ENCODE results near the gene APPL1. TPM values are rescaled to one million over a fixed set of nuclear protein-coding genes. Genes with fewer than 3 reads are reported as not detected.
A peak's percentile ranks its signal among the peaks of the same experiment; 100 is the strongest.

Gene APPL1
- total and polyA plus RNA-seq, 9 of the 15 experiments (the other 6 are each of a cell fraction or from before 2014, with no cell fraction given): 2.8 to 12.3 (median 7.1) TPM

GRCh38 chr3:57226176-57226575 lies 1.4 kb upstream of the APPL1 start (continued):
- TF ChIP-seq, protein P1, sequence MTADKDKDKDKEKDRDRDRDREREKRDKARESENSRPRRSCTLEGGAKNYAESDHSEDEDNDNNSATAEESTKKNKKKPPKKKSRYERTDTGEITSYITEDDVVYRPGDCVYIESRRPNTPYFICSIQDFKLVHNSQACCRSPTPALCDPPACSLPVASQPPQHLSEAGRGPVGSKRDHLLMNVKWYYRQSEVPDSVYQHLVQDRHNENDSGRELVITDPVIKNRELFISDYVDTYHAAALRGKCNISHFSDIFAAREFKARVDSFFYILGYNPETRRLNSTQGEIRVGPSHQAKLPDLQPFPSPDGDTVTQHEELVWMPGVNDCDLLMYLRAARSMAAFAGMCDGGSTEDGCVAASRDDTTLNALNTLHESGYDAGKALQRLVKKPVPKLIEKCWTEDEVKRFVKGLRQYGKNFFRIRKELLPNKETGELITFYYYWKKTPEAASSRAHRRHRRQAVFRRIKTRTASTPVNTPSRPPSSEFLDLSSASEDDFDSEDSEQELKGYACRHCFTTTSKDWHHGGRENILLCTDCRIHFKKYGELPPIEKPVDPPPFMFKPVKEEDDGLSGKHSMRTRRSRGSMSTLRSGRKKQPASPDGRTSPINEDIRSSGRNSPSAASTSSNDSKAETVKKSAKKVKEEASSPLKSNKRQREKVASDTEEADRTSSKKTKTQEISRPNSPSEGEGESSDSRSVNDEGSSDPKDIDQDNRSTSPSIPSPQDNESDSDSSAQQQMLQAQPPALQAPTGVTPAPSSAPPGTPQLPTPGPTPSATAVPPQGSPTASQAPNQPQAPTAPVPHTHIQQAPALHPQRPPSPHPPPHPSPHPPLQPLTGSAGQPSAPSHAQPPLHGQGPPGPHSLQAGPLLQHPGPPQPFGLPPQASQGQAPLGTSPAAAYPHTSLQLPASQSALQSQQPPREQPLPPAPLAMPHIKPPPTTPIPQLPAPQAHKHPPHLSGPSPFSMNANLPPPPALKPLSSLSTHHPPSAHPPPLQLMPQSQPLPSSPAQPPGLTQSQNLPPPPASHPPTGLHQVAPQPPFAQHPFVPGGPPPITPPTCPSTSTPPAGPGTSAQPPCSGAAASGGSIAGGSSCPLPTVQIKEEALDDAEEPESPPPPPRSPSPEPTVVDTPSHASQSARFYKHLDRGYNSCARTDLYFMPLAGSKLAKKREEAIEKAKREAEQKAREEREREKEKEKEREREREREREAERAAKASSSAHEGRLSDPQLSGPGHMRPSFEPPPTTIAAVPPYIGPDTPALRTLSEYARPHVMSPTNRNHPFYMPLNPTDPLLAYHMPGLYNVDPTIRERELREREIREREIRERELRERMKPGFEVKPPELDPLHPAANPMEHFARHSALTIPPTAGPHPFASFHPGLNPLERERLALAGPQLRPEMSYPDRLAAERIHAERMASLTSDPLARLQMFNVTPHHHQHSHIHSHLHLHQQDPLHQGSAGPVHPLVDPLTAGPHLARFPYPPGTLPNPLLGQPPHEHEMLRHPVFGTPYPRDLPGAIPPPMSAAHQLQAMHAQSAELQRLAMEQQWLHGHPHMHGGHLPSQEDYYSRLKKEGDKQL (CRISPR knock-in tag; IDR thresholded peaks at IDR 0.05; ENCODE audit: borderline replicate concordance): no peak

- intact Hi-C loops (cut with micrococcal nuclease): loop anchor here (2.0 kb wide), 1 partner anchor 57 kb away; no protein-coding TSS in a partner anchor
- Histone ChIP-seq H3K9me1 (ENCODE audit: control insufficient read depth, insufficient read depth, low read length) (no peaks in the 10 kb centered on the region), H3K4me1 (replicated peaks in 1 of 2; ENCODE audit: control insufficient read depth in 2 of 2, insufficient read depth in 2 of 2, low read length in 2 of 2) (peaks cover 16 to 23% of the 10 kb centered on the region in 2 experiments; a peak in 4 of 5 replicates), H3K9ac (ENCODE audit: insufficient read depth in 1 of 2, low read depth in 2 of 2, low read length in 2 of 2) (peak overlapping the region; percentile 61 to 86), H3K36me3 (ENCODE audit: control insufficient read depth, insufficient read depth, low read length) (no peaks in the 10 kb centered on the region), H4K20me1 (replicated peaks; ENCODE audit: control insufficient read depth, insufficient read depth, low read length) (peaks cover 11% of the 10 kb centered on the region; the same call in 1 of the 2 replicates), H3K79me2 (ENCODE audit: control insufficient read depth, insufficient read depth, low read length) (peaks cover 8% of the 10 kb centered on the region; the same call in 2 of the 3 replicates), H3K27ac (ENCODE audit: extremely low read depth, low read depth, low read length) (peak overlapping the region; percentile 62; the same call in 2 of the 3 replicates), H2AFZ (ENCODE audit: low read depth, low read length) (peak overlapping the region; percentile 82), H3K9me3 (replicated peaks; ENCODE audit: control insufficient read depth, insufficient read depth, low read depth, low read length) (no peaks in the 10 kb centered on the region), H3K27me3 (ENCODE audit: control insufficient read depth in 2 of 2, insufficient read depth in 2 of 2, low read length in 2 of 2) (no peaks in the 10 kb centered on the region), H3K4me2 (ENCODE audit: insufficient read depth, low read length) (peak overlapping the region; percentile 78), H3K4me3 (peak overlapping the region; percentile 61)
- WGBS (ENCODE audit: insufficient coverage, low coverage, missing lambda C conversion rate): under 1% methylated on average over 48 of the region's 70 CpGs
- BruUV-seq (replicated peaks): no TSS peak
- FAIRE-seq (peak; percentile 48), DNase-seq (ENCODE audit: extremely low read depth in 1 of 4, low spot score in 3 of 4) (peak; percentile 8 to 48 (median 13)), ATAC-seq (peak; percentile 76)
- ChIA-PET CTCF (ENCODE audit: low intra/inter-chr PET ratio) (no interaction called here), POLR2A (interaction anchor here (0.7 to 2.0 kb wide), 4 partner anchors 8 to 182 kb away, joined by 3 to 7 read pairs (median 3); no protein-coding TSS in a partner anchor)
- in situ Hi-C loops (cut with MboI): no loop called here
- TF ChIP-seq CTBP1 (IDR thresholded peaks at IDR 0.05; ENCODE audit: borderline replicate concordance) (no peak), STAT5A (IDR thresholded peaks at IDR 0.05; ENCODE audit: borderline replicate concordance, low read length) (no peak), TARDBP (IDR thresholded peaks at IDR 0.05) (no peak)
- TF ChIP-seq, protein P2, sequence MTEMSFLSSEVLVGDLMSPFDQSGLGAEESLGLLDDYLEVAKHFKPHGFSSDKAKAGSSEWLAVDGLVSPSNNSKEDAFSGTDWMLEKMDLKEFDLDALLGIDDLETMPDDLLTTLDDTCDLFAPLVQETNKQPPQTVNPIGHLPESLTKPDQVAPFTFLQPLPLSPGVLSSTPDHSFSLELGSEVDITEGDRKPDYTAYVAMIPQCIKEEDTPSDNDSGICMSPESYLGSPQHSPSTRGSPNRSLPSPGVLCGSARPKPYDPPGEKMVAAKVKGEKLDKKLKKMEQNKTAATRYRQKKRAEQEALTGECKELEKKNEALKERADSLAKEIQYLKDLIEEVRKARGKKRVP (CRISPR knock-in tag; IDR thresholded peaks at IDR 0.05): no peak
- TF ChIP-seq, protein P3, sequence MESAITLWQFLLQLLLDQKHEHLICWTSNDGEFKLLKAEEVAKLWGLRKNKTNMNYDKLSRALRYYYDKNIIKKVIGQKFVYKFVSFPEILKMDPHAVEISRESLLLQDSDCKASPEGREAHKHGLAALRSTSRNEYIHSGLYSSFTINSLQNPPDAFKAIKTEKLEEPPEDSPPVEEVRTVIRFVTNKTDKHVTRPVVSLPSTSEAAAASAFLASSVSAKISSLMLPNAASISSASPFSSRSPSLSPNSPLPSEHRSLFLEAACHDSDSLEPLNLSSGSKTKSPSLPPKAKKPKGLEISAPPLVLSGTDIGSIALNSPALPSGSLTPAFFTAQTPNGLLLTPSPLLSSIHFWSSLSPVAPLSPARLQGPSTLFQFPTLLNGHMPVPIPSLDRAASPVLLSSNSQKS (CRISPR knock-in tag; IDR thresholded peaks at IDR 0.05): no peak
- TF ChIP-seq, protein P4, sequence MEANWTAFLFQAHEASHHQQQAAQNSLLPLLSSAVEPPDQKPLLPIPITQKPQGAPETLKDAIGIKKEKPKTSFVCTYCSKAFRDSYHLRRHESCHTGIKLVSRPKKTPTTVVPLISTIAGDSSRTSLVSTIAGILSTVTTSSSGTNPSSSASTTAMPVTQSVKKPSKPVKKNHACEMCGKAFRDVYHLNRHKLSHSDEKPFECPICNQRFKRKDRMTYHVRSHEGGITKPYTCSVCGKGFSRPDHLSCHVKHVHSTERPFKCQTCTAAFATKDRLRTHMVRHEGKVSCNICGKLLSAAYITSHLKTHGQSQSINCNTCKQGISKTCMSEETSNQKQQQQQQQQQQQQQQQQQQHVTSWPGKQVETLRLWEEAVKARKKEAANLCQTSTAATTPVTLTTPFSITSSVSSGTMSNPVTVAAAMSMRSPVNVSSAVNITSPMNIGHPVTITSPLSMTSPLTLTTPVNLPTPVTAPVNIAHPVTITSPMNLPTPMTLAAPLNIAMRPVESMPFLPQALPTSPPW (CRISPR knock-in tag; IDR thresholded peaks at IDR 0.05): peak; percentile 10; the same call in 1 of the 2 replicates
Observed at GRCh38 chr3:57227930-57228751, 612 bp downstream of the APPL1 start.

Data from K562 (cell line).